AG04449 (cell line): ENCODE measurements around the gene ZNF558.
"Not testable (repeated sequence)": the region's sequence is repeated elsewhere in the genome, so short reads cannot be mapped to it uniquely, and the experiment has no call there.

ENCODE experiments used
- CTCF ChIA-PET: fragments of 350-600 bp; formaldehyde crosslinking; extraction: SDS; loops from one replicate; lab custom pipeline; 2021; ENCODE audit warnings: antibody characterized with exemption; lab: Yijun Ruan, JAX
- POLR2A ChIA-PET: fragments of 400-600, 350-600 bp; formaldehyde crosslinking; extraction: SDS; loops from one replicate; lab custom pipeline; 2020; ENCODE audit warnings: antibody characterized with exemption, inconsistent platforms; lab: Yijun Ruan, JAX
- DNase-seq: peaks from one replicate; pipeline ENCODE4 v3.0.0-alpha.2; 2010; ENCODE audit warnings: low read depth, low spot score
- H3K4me3 ChIP-seq: 2 replicates; pipeline ENCODE4 v1.5.1; 2011; ENCODE audit warnings: low read depth, mild to moderate bottlenecking, control low read depth, low read length
- CTCF ChIP-seq: IDR thresholded peaks from one replicate; pipeline ENCODE4 v1.5.1; 2011; ENCODE audit warnings: mild to moderate bottlenecking, moderate library complexity, low read length, control low read depth, inconsistent platforms; ENCODE audit not compliant: insufficient read depth; ENCODE audit errors: missing control alignments

ZNF558 gene

GRCh38 chr19:8815780-8816179 is 16.3 kb downstream of the ZNF558 start:
- no peak for TF ChIP-seq CTCF
- POLR2A ChIA-PET: no interaction called here
- CTCF ChIA-PET: no interaction called here
- H3K4me3 ChIP-seq: no peak overlapping the region
- no peak for DNase-seq

DNA sequence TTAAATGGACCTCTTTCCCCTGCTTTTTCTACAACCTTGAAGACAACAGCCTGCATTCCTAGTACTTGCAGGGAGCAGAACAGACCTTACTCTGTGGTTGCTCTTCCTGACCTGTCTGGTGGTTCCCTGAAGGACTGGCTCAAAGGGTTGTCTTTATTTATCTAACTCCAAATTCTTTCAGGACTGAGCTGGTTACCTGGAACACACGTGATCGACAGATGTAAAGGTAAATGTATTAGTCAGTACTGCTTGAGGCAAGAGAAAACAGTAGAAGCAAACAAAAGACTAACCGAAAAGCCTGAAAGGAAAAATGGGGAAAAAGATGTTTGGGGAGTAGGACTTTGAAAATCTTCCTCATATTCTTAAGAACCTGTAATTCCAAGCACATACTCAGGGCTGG is 17.9 kb downstream of the ZNF558 start:
- DNase-seq: no peak
- no peak overlapping the region for H3K4me3 ChIP-seq
- CTCF ChIA-PET: no interaction called here
- POLR2A ChIA-PET: no interaction called here
- no peak for TF ChIP-seq CTCF

- no peak for TF ChIP-seq CTCF
- ChIA-PET POLR2A (no interaction called here), CTCF (interaction anchor here (0.8 kb wide), 1 partner anchor 20 kb away, joined by 3 read pairs; no protein-coding TSS in a partner anchor)
- H3K4me3 ChIP-seq: no peak overlapping the region
- DNase-seq: no peak
Observed at GRCh38 chr19:8811315-8812172, 20.6 kb downstream of the ZNF558 start.

DNA sequence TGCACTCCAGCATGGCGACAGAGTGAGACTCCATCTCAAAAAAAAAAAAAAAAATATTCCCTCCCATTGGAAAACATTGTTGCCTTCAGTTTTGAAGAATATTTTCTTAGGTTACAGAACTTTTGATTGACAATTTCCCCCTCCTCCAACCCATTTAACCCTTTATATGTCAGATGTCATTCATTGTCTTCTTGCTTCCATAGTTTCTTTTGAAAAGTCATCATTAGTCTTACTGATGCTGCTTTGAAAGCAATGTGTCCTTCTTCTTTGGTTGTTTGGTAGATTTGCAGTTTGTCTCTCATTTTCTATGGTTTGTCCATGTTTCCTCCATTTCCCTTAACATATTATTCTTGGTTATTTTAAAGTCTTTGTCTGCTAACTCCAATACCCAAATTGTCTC is 25.4 kb downstream of the ZNF558 start:
- no peak overlapping the region for H3K4me3 ChIP-seq
- no peak for DNase-seq
- ChIA-PET POLR2A (no interaction called here), CTCF (no interaction called here)
- no peak for TF ChIP-seq CTCF

DNA sequence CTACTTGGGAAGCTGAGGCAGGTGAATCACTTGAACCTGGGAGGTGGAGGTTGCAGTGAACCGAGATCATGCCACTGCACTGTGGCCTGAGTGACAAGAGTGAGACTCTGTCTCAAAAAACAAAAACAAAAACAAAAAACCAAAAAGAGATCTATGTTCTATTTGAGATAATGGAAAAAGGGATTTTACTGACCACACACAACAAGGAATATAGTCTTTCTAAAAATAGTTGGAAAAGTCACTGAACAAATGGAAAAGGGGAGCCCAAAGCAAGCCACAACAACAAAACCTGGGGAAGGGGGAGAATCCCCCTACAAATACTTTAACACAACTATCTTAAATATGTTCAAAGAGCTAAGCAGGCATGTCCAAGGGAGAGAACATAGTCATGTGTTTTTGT is 37.3 kb downstream of the ZNF558 start:
- CTCF ChIA-PET: no interaction called here
- H3K4me3 ChIP-seq: no peak overlapping the region
- TF ChIP-seq CTCF: no peak
- no peak for DNase-seq
- POLR2A ChIA-PET: no interaction called here

DNA sequence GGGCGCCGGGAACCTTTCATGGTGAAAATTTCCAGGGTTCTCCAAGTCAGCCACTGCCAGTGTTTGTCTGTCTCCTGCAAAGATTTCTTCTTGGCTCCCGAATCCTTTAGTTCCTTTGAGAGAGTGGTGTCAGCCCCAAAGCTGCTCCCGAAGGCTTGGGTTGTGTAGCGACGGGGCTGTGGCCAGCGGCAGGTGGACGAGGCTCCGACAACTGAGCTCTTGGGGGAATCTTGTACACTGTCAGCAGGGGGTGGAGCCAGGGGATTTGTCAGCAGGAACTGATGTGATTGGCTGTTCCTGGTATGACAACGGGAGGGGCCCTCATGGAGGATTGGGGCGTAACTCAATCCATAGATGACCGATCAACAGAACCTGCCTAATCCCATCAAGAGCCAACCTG is 58.5 kb downstream of the ZNF558 start:
- CTCF ChIA-PET, H3K4me3 ChIP-seq, DNase-seq, POLR2A ChIA-PET: not testable (repeated sequence)

- POLR2A ChIA-PET, H3K4me3 ChIP-seq, CTCF ChIA-PET: not testable (repeated sequence)
Observed at GRCh38 chr19:8769265-8769664, 62.8 kb downstream of the ZNF558 start.

GRCh38 chr19:8767257-8767656 is 64.8 kb downstream of the ZNF558 start:
- CTCF ChIA-PET, DNase-seq, POLR2A ChIA-PET, H3K4me3 ChIP-seq: not testable (repeated sequence)

More at GRCh38 chr19:8769265-8769664, 62.8 kb downstream of the ZNF558 start:
- DNase-seq: not testable (repeated sequence)
